Stimulated activated CD8-positive, alpha-beta memory T cell treated with anti-CD3 and anti-CD28 coated beads, Interleukin-12 subunit alpha, Interleukin-12 subunit beta, amount 100 ng/mL, for 24 hours (primary cell): ENCODE results near the gene PDE4D.

Experiments used
- DNase-seq: peaks from one replicate; pipeline ENCODE4 v3.0.0-alpha.2; 2020; ENCODE audit errors: extremely low read depth

PDE4D gene

GRCh38 chr5:59366784-59367183 lies 526.7 kb downstream of the PDE4D start:
- DNase-seq: no peak

GRCh38 chr5:59362438-59362837 lies 531.1 kb downstream of the PDE4D start:
- DNase-seq: no peak

GRCh38 chr5:59361454-59361853 lies 532.1 kb downstream of the PDE4D start:
- DNase-seq: no peak

- DNase-seq: no peak
Observed at GRCh38 chr5:59360130-59360555, 533.4 kb downstream of the PDE4D start.

- DNase-seq: no peak
Observed at GRCh38 chr5:59358005-59358861, 535.3 kb downstream of the PDE4D start.

- no peak for DNase-seq
Observed at GRCh38 chr5:59357381-59357977, 536.0 kb downstream of the PDE4D start.

- no peak for DNase-seq
Observed at GRCh38 chr5:59356813-59357380, 536.6 kb downstream of the PDE4D start.

- no peak for DNase-seq
Observed at GRCh38 chr5:59354811-59355210, 538.7 kb downstream of the PDE4D start.

GRCh38 chr5:59354274-59354673 lies 539.3 kb downstream of the PDE4D start:
- no peak for DNase-seq

GRCh38 chr5:59351076-59351794 lies 542.3 kb downstream of the PDE4D start:
- no peak for DNase-seq

GRCh38 chr5:59348189-59348588 lies 545.3 kb downstream of the PDE4D start:
- DNase-seq: no peak

GRCh38 chr5:59346982-59347381 lies 546.5 kb downstream of the PDE4D start:
- no peak for DNase-seq

GRCh38 chr5:59346514-59346913 lies 547.0 kb downstream of the PDE4D start:
- no peak for DNase-seq

- no peak for DNase-seq
Observed at GRCh38 chr5:59342181-59342580, 551.3 kb downstream of the PDE4D start.

GRCh38 chr5:59341760-59342159 lies 551.8 kb downstream of the PDE4D start:
- no peak for DNase-seq

- DNase-seq: no peak
Observed at GRCh38 chr5:59341155-59341554, 552.4 kb downstream of the PDE4D start.

GRCh38 chr5:59340637-59341036 lies 552.9 kb downstream of the PDE4D start:
- DNase-seq: no peak

GRCh38 chr5:59337240-59337639 lies 556.3 kb downstream of the PDE4D start:
- DNase-seq: no peak

GRCh38 chr5:59335544-59335943 lies 558.0 kb downstream of the PDE4D start:
- no peak for DNase-seq

- no peak for DNase-seq
Observed at GRCh38 chr5:59333416-59333815, 560.1 kb downstream of the PDE4D start.

- no peak for DNase-seq
Observed at GRCh38 chr5:59332236-59332973, 561.1 kb downstream of the PDE4D start.

- DNase-seq: no peak
Observed at GRCh38 chr5:59330680-59331079, 562.8 kb downstream of the PDE4D start.
